ENCODE measurements around the gene WNT10A.

WNT10A gene

GRCh38 chr2:218865396-218865795 is 15.3 kb upstream of the WNT10A start:
- H3K36me3 ChIP-seq: no peaks in the 10 kb centered on the region
- no peak for TF ChIP-seq CTCF (IDR thresholded peaks at IDR 0.05; ENCODE audit: low read depth, low read length)
- H3K9me3 ChIP-seq: no peaks in the 10 kb centered on the region
- H3K4me3 ChIP-seq (ENCODE audit: low read depth, low read length): no peak overlapping the region
- peaks cover 26% of the 10 kb centered on the region for H3K4me1 ChIP-seq
- no peak for DNase-seq
- H3K27me3 ChIP-seq: peaks cover under 1% of the 10 kb centered on the region

- Histone ChIP-seq H3K9me3 (no peaks in the 10 kb centered on the region), H3K27me3 (no peaks in the 10 kb centered on the region), H3K4me3 (ENCODE audit: low read depth, low read length) (no peak overlapping the region), H3K4me1 (peaks cover 26% of the 10 kb centered on the region), H3K36me3 (no peaks in the 10 kb centered on the region)
- TF ChIP-seq CTCF (IDR thresholded peaks at IDR 0.05; ENCODE audit: low read depth, low read length): no peak
- DNase-seq: no peak
These were observed 14.7 kb upstream of the WNT10A start for GRCh38 chr2:218865999-218866398.

- H3K4me3 ChIP-seq (ENCODE audit: low read depth, low read length): no peak overlapping the region
These were observed 12.8 kb upstream of the WNT10A start for GRCh38 chr2:218867900-218868299.

DNA sequence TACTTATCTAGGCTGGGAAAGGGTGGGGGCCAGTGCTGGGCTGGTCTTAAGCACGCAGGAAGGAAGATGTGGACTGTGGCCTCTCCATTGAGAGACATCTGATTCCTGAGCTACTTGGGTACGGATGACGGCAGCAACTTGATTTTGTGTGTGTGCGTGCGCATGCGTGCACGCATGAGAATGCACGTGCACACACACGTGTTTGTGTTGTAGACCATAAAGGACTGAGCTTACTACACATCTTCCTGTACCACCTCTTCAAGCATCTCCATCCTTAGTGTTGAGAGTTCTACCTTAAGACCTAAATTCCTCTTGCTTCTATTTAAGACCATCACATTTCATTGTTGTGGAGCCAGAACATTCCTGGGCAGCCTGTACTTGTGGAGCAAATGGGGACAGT is 11.6 kb upstream of the WNT10A start:
- no peak for DNase-seq
- H3K36me3 ChIP-seq: no peaks in the 10 kb centered on the region
- H3K27me3 ChIP-seq: no peaks in the 10 kb centered on the region
- no peak overlapping the region for H3K4me3 ChIP-seq (ENCODE audit: low read depth, low read length)
- no peaks in the 10 kb centered on the region for H3K9me3 ChIP-seq
- peaks cover 26% of the 10 kb centered on the region for H3K4me1 ChIP-seq
- no peak for TF ChIP-seq CTCF (IDR thresholded peaks at IDR 0.05; ENCODE audit: low read depth, low read length)

More at GRCh38 chr2:218867900-218868299, 12.8 kb upstream of the WNT10A start:
- Histone ChIP-seq H3K27me3 (no peaks in the 10 kb centered on the region), H3K9me3 (no peaks in the 10 kb centered on the region), H3K36me3 (no peaks in the 10 kb centered on the region), H3K4me1 (peaks cover 26% of the 10 kb centered on the region)
- peak; percentile 78 for DNase-seq
- TF ChIP-seq CTCF (IDR thresholded peaks at IDR 0.05; ENCODE audit: low read depth, low read length): no peak

- DNase-seq: no peak
- TF ChIP-seq CTCF (IDR thresholded peaks at IDR 0.05; ENCODE audit: low read depth, low read length): no peak
- H3K4me3 ChIP-seq (ENCODE audit: low read depth, low read length): no peak overlapping the region
- peaks cover 29% of the 10 kb centered on the region for H3K4me1 ChIP-seq
- H3K27me3 ChIP-seq: no peaks in the 10 kb centered on the region
- H3K9me3 ChIP-seq: no peaks in the 10 kb centered on the region
- no peaks in the 10 kb centered on the region for H3K36me3 ChIP-seq
These were observed 9.7 kb upstream of the WNT10A start for GRCh38 chr2:218870984-218871344.

DNA sequence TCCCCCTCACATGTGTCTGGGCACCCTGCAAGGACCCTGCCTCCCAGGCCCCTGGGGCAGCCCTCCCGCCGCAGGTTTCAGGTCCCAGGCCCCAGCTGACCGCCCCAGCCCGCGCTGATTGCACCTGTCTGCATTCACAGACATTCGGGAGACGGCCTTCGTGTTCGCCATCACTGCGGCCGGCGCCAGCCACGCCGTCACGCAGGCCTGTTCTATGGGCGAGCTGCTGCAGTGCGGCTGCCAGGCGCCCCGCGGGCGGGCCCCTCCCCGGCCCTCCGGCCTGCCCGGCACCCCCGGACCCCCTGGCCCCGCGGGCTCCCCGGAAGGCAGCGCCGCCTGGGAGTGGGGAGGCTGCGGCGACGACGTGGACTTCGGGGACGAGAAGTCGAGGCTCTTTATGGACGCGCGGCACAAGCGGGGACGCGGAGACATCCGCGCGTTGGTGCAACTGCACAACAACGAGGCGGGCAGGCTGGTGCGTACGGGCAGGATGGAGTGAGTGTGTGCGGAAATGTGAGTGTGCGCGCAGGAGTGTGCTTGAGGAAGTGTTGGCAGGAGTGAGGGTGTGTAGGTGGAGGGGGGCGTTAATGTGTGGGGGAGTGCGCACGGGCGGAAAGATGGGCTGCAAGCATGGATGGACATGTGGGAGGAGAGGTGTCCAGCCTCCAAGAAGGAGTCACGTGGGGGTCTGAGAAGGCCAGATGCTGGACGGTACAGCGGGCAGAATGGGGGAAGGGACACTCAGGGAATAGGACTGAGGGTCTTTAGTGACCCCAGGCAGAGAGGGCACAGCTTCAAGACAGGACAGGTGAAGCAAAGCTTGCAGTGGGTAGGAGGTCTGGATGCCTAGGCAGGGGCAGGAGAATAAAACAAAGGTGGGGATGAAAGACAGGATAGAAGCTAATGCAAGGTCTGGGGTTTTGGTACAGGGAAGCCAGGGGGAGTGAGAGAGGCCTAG is 9.0 kb upstream of the WNT10A start:
- no peak for DNase-seq
- peaks cover 31% of the 10 kb centered on the region for H3K4me1 ChIP-seq
- no peaks in the 10 kb centered on the region for H3K36me3 ChIP-seq
- H3K27me3 ChIP-seq: no peaks in the 10 kb centered on the region
- no peak for TF ChIP-seq CTCF (IDR thresholded peaks at IDR 0.05; ENCODE audit: low read depth, low read length)
- no peaks in the 10 kb centered on the region for H3K9me3 ChIP-seq
- H3K4me3 ChIP-seq (ENCODE audit: low read depth, low read length): no peak overlapping the region

Data from BE2C (cell line).